SK-N-DZ (cell line): ENCODE data around the gene SPATA2L. TPM values are rescaled to one million over a fixed set of nuclear protein-coding genes. Genes with fewer than 3 reads are reported as not detected.

Experiments
- DNase-seq: peaks from one replicate; pipeline ENCODE4 v3.0.0-alpha.2; 2015; ENCODE audit warnings: low spot score
- polyA plus RNA-seq, 2 experiments: library from polyadenylated mRNA; depleted of rRNA; stranded (reverse); fragments of >200 nt; gene quantifications; 2 replicates each; pipeline ENCODE4 v1.2.3, GENCODE V29; 2014

Gene SPATA2L, protein sequence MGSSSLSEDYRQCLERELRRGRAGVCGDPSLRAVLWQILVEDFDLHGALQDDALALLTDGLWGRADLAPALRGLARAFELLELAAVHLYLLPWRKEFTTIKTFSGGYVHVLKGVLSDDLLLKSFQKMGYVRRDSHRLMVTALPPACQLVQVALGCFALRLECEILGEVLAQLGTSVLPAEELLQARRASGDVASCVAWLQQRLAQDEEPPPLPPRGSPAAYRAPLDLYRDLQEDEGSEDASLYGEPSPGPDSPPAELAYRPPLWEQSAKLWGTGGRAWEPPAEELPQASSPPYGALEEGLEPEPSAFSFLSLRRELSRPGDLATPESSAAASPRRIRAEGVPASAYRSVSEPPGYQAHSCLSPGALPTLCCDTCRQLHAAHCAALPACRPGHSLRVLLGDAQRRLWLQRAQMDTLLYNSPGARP
- polyA plus RNA-seq (2014; cell fraction: cytosol; rRNA removed) = 12.8 and 13.3 TPM in 2 replicates
- 7.8 and 12.7 TPM in 2 replicates for polyA plus RNA-seq (2014; cell fraction: nucleus; rRNA removed)

DNA sequence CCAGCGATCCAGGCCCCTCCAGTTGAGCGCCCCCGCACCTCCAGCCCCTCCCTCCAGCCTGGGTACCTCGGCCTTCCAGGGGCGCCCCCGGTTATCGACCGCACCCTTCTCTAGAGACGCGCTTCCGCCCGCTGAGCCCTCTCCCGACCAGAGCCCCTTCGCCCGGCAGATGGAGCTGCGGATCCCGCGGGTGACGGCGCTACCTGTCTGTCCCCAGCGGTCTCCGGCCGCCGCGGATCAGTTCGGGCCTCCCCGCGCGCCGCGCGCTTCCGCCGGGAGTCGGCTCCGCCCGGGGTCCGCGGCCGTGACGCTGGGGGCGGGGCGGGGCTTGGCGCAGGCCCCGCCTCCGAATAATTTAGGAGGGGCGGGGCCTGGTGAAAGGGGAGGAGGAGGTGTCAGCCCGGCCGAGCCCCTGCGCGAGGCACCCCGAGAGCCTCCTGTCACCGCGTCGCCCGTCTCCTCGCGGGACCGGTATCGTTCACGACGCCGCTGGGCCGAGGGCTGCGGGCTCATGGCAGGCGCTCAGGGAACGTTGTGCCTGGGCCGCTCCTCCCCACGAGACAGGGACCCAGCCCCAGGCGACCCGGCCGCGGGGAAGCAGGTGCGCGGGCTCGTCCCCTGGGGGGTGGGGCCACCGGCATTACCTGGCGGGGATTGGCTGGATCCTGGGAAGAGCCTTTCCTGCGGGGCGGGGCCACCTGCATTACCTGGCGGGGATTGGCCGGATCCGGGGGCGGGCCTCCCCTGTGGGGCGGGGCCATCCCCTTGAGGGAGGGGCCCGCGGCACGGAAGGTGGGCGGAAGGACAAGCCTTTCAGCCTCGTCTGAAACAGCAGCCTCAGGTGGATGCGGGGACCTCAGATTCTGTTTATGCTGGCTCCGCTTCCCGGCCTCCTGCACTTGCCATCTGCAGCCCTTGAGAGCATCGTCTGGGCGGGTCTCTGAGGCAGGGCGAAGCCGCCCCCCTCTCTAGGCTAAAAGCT is at the start of gene SPATA2L:
Gene SPATA2L (minus strand): TSS at position 281 of the 982 bp plus-strand sequence. CDS start 473 bp downstream, outside the sequence.
- peak; percentile 97 for DNase-seq

DNA sequence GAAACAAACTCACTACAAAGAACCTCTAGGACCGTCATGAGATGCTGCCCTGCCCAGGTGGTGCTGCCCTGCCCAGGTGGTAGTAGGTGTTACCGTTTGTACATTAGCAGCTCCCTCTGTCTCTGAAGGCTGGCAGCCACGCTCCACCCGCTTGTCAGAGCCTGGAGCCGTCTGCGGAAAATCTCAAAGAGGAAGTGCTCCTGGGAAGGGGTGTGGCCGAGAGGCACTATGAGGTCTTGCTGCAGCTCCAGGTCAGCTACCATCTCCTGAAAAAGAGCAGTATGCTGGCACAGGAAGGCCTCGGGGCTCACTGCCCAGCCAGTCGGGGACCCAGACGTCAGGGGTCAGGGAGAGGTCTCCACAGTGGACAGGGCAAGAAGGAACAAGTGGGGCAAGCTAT is 48.1 kb upstream of the SPATA2L start:
- no peak for DNase-seq

- DNase-seq = no peak
Measured at GRCh38 chr16:89748921-89749320, 47.4 kb upstream of the SPATA2L start.

DNA sequence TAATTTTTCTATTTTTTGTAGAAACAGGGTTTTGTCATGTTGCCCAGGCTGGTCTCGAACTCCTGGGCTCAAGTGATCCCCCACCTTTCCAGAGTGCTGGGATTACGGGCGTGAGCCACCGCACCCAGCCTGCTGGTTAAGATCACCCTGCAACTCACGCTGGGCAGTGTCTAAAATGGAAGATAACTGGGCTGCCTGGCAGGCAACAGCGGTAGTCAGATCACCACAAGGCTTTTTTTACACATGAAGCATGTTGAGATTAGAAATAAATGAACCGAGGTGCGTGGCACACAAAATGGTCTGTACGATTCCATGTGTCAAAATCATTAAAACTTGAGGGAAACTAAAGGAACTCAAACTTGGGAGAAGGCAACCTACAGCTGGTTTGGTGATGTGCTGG is 46.6 kb upstream of the SPATA2L start:
- no peak for DNase-seq

DNA sequence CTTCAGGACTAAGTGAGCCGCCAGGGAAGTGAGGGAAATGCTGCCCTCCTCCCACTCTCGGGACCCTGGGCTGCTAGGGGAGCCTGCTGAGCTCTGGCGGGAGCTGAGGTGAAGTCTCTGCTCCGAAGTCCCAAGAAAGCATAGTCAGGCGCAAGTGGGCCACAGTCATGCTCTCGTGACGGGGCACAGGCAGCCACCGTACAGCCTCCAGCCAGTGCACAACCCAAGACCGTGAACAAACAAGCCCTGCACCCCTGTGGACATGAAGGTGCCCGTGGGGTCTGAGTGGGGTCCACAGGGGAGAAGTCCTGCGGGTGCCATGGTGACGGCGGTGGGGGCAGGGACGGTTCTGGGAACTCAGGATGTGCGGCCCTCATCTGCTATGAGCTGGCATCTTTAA is 44.5 kb upstream of the SPATA2L start:
- no peak for DNase-seq

DNA sequence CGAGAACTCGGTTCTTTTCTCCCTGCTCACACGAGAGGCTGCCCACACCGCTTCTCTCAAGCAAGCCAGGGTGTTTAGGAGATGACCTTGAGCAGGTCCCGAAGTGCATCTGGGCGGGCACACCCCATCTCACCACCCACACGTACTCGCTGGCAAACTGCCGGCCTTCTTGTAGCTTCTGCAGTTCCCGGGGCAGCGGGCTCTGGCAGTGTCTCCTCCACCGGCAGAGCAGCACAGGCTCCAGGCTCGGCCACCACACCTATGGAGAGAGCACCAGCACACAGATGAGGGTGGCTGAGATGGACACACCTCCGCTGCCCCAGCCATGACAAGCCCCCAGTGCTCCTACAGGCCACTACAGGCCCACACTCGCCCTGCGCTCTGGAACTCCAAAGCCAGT is 43.3 kb upstream of the SPATA2L start:
- no peak for DNase-seq

DNA sequence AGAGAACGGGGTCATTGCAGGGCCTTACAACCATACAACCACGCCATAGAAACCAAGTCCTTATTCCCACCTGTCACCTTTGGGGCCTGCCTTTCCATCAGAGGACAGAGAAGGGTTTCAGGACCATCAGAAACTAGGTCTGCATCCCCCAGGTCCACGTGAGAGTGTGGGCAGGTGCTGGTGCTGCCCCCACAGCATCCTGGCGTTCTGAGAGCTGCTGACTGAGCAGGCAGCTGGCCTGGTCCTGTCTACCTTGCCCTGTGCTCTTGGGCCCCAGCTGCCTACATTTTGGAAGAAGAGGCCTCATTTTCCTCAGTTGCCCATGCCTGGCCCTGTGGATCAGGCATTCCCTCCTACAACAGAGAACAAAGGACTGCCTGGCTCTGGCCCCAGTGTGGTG is 41.4 kb upstream of the SPATA2L start:
- DNase-seq = no peak

- no peak for DNase-seq
Measured at GRCh38 chr16:89741342-89742014, 40.0 kb upstream of the SPATA2L start.

- DNase-seq = no peak
Measured at GRCh38 chr16:89739383-89739782, 37.9 kb upstream of the SPATA2L start.

GRCh38 chr16:89738538-89739317 is 37.2 kb upstream of the SPATA2L start:
- DNase-seq = no peak

DNA sequence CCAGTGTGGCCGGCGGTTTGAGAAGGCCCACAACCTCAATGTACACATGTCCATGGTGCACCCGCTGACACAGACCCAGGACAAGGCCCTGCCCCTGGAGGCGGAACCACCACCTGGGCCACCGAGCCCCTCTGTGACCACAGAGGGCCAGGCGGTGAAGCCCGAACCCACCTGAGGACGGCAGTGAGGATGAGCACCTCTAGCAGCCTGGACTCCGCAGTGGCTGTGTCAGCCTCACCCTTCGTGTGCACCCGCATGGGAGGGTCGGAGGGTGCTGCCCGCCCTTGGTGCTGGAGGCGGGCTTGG is 36.5 kb upstream of the SPATA2L start:
- no peak for DNase-seq

- DNase-seq = no peak
Measured at GRCh38 chr16:89737341-89738071, 36.0 kb upstream of the SPATA2L start.

DNA sequence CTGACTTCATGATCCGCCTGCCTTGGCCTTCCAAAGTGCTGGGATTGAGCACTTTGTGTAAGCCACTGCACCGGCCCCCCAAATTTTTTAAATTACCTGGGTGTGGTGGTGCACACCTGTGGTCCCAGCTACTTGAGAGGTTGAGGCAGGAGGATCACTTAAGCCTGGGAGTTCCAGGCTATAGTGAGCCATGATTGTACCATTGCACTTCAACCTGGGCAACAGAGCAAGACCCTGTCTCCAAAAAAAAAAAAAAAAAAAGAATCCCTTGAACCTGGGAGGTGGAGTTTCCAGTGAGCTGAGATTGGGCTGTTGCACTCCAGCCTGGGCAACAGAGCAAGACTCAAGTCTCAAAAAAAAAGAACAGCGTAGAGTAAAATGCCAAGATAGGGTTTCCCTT is 35.0 kb upstream of the SPATA2L start:
- no peak for DNase-seq

DNA sequence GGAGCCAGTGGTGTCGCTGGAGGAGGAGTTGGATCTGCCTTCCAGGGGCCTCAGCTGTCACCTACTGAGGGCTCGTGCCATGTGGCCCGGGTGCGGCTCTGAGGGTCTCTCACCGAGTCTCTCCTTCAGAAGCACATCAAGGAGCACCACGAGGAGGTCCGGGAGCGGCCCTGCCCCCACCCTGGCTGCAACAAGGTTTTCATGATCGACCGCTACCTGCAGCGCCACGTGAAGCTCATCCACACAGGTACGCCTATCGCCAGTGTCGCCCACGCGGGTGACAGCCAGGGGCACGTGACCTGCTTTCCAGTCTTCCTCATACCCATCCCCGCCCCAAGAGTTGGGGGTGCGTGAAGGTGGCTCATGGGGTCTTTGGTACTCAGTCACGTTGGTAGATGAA is 32.3 kb upstream of the SPATA2L start:
- no peak for DNase-seq

- DNase-seq = no peak
Measured at GRCh38 chr16:89733322-89733721, 31.8 kb upstream of the SPATA2L start.

- no peak for DNase-seq
Measured at GRCh38 chr16:89732918-89733242, 31.4 kb upstream of the SPATA2L start.

- DNase-seq = no peak
Measured at GRCh38 chr16:89732142-89732917, 30.8 kb upstream of the SPATA2L start.

DNA sequence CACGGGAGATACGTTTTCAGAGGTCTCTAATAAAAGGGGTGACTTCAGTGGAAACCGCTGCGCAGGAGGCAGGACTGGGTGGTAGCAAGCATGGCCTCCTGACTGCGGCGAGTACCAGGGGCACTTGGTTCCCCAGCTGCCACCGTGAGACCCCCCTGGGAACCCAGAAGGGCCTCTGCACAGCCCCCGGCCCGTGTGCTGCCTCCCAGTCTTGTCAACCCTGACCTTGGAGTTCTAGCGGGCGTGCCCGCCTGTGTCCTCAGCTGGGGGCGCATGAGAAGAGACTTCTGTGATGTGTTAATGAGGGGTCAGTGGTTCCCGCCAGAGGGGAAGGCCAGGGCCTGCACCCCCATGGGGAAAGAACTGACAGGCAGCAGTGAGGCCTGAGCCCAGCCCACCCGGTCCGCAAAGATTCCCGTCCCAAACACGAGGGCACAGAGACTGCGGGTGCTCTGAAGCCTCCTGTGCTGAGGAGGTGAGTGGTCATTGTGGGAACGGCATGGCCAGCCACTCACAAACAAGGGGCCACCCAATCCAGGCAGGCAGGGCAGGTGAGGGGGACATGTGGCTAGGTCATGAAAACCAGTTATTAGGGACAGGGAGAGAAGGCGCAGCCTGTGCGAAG is 29.2 kb upstream of the SPATA2L start:
- no peak for DNase-seq

DNA sequence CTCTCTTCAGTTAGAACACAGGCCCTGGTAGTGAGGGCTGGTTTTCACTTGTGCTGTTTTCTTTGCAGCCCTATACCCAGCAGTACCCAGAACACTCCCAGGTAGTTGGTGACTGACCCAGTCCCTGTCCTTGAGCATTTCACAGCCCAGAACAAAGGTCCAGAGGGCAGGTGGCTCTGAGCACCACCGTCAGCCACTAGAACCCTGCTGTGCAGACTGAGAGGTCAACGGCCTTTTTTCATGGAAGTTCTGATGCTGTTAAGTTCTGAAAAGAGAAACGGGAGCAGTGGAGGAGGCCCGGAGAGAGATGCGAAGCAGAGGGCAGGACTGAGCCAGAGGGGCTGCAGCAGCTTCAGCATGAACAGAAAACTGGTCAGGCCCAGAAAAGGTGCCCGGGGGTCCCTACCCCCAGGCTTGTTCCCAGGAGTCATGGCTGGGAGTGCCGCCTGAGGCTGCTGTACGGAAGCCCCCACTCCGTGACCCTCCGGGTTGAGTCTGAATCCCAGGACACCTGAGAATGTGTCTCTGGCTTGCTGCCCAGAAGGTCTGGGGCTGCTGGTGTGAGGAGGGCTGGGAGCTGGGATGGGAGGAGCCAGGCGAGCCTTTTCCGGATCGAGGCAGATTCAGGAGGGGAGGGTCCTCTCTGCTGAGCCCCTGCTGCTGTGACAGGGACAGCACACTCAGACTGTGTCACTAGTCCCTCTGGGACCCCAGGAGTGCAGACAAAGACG is 28.5 kb upstream of the SPATA2L start:
- no peak for DNase-seq
